HG03378 (cell line): Measurements from ENCODE around the gene FAF1.

Source experiments
- ATAC-seq: cut with Tn5 transposase; IDR thresholded peaks from one replicate; pipeline ENCODE4 v1.9.1; 2021; ENCODE audit warnings: mild to moderate bottlenecking, moderate library complexity; ENCODE audit not compliant: unreplicated experiment

Gene FAF1

GRCh38 chr1:50651476-50652263 lies 308.4 kb downstream of the FAF1 start:
- no peak for ATAC-seq

GRCh38 chr1:50646526-50646925 lies 313.5 kb downstream of the FAF1 start:
- ATAC-seq, result no peak

- ATAC-seq, result no peak
Observed at GRCh38 chr1:50645139-50645538, 314.9 kb downstream of the FAF1 start.

GRCh38 chr1:50644447-50645105 lies 315.5 kb downstream of the FAF1 start:
- ATAC-seq, result no peak

GRCh38 chr1:50637460-50637859 lies 322.6 kb downstream of the FAF1 start:
- ATAC-seq, result no peak

- ATAC-seq, result no peak
Observed at GRCh38 chr1:50634251-50634650, 325.8 kb downstream of the FAF1 start.

GRCh38 chr1:50633465-50633864 lies 326.6 kb downstream of the FAF1 start:
- ATAC-seq, result no peak

- ATAC-seq, result no peak
Observed at GRCh38 chr1:50631161-50631560, 328.9 kb downstream of the FAF1 start.

- ATAC-seq, result no peak
Observed at GRCh38 chr1:50622259-50622658, 337.8 kb downstream of the FAF1 start.

- no peak for ATAC-seq
Observed at GRCh38 chr1:50620680-50621329, 339.3 kb downstream of the FAF1 start.

GRCh38 chr1:50615036-50615750 lies 344.9 kb downstream of the FAF1 start:
- ATAC-seq, result no peak

- ATAC-seq, result no peak
Observed at GRCh38 chr1:50611675-50612074, 348.4 kb downstream of the FAF1 start.

GRCh38 chr1:50610563-50610962 lies 349.5 kb downstream of the FAF1 start:
- ATAC-seq, result peak; percentile 65

GRCh38 chr1:50609508-50609907 lies 350.6 kb downstream of the FAF1 start:
- no peak for ATAC-seq

GRCh38 chr1:50605186-50605875 lies 354.7 kb downstream of the FAF1 start:
- peak; percentile 50 for ATAC-seq

- ATAC-seq, result no peak
Observed at GRCh38 chr1:50604580-50604979, 355.5 kb downstream of the FAF1 start.

GRCh38 chr1:50603274-50604271 lies 356.5 kb downstream of the FAF1 start:
- ATAC-seq, result peak; percentile 77

GRCh38 chr1:50599546-50599945 lies 360.5 kb downstream of the FAF1 start:
- ATAC-seq, result no peak

GRCh38 chr1:50595874-50596273 lies 364.2 kb downstream of the FAF1 start:
- ATAC-seq, result no peak
